ENCODE results near the gene CARMIL1.

The CARMIL1 gene

DNA sequence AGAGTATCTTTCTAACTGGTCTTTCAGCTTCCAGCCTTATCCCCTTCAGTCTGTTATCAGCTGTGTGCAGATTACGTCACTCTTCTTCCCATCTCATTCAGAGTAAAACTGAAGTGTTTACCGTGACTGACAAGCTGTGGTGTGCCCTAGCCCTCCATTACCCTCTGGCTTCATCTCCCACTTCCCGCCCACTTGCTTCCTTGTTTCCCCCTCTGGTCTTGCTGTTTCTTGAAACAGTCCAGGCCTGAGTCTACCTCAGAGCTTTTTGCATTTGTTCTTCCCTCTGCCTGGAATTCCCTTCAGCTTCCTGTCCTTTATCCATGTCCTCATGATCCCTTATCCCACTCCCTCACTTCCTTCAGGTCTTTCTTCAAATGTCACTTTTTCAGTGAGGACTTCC, 66.9 kb downstream of the CARMIL1 start:
- TF ChIP-seq CTCF (conservative IDR thresholded peaks at IDR 0.05), result no peak
- H3K27ac ChIP-seq, result no peak overlapping the region

GRCh38 chr6:25350573-25350972, 71.4 kb downstream of the CARMIL1 start:
- TF ChIP-seq CTCF (conservative IDR thresholded peaks at IDR 0.05), result no peak
- H3K27ac ChIP-seq, result no peak overlapping the region

GRCh38 chr6:25351485-25351884, 72.3 kb downstream of the CARMIL1 start:
- no peak overlapping the region for H3K27ac ChIP-seq
- TF ChIP-seq CTCF (conservative IDR thresholded peaks at IDR 0.05), result no peak

DNA sequence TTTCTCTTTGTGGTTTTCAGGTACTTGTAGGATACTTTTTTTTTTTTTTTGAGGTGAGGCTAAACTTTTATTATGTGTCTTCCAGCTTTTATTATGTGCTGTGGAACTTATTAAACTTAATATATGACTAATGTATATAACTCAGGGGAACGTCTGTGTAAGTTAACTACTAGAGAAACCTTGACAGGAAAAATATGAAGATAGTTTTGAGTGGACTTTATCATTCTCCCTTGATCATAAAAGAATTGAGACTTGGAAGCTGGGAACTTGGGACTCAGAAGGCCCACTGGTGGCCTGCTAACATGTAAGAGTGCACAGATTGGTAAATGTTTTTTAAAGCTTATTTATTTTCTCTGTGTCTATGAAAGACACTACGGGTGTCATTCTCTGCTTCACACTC, 73.1 kb downstream of the CARMIL1 start:
- TF ChIP-seq CTCF (conservative IDR thresholded peaks at IDR 0.05), result no peak

GRCh38 chr6:25354078-25354932, 75.1 kb downstream of the CARMIL1 start:
- no peak overlapping the region for H3K27ac ChIP-seq
- no peak for TF ChIP-seq CTCF (conservative IDR thresholded peaks at IDR 0.05)

More for the DNA sequence above, 73.1 kb downstream of the CARMIL1 start:
- no peak overlapping the region for H3K27ac ChIP-seq

GRCh38 chr6:25359191-25359861, 80.2 kb downstream of the CARMIL1 start:
- no peak for TF ChIP-seq CTCF (conservative IDR thresholded peaks at IDR 0.05)
- H3K27ac ChIP-seq, result no peak overlapping the region

- H3K27ac ChIP-seq, result no peak overlapping the region
- TF ChIP-seq CTCF (conservative IDR thresholded peaks at IDR 0.05), result no peak
Observed at GRCh38 chr6:25359891-25360290, 80.7 kb downstream of the CARMIL1 start.

Data from VCaP (cell line).